Neural cell (in vitro differentiated cells): ENCODE measurements around the gene NCAM1.

Experiments
- CTCF ChIP-seq: fragments of 450-650 bp; IDR thresholded peaks from 2 replicates; pipeline ENCODE4 v1.5.1; 2014; ENCODE audit warnings: antibody characterized with exemption, mild to moderate bottlenecking, moderate library complexity; ENCODE audit not compliant: poor library complexity, severe bottlenecking
- EP300 ChIP-seq: fragments of 450-650 bp; conservative IDR thresholded peaks from 2 replicates; pipeline ENCODE4 v1.6.1; 2014; ENCODE audit warnings: antibody characterized with exemption, mild to moderate bottlenecking, moderate library complexity; ENCODE audit not compliant: poor library complexity, severe bottlenecking
- EZH2 ChIP-seq: fragments of 200-600, 300-800 bp; shearing (Covaris generic), sonication (generic); IDR thresholded peaks from 2 replicates; pipeline ENCODE4 v1.6.1; 2014; ENCODE audit warnings: antibody characterized with exemption, low read length, borderline replicate concordance, mild to moderate bottlenecking; ENCODE audit not compliant: insufficient read depth, poor library complexity, severe bottlenecking
- MXI1 ChIP-seq: fragments of 450-650 bp; conservative IDR thresholded peaks from 2 replicates; pipeline ENCODE4 v1.6.1; 2014; ENCODE audit warnings: antibody characterized with exemption, mild to moderate bottlenecking; ENCODE audit not compliant: poor library complexity, severe bottlenecking
- POLR2AphosphoS5 ChIP-seq: IDR thresholded peaks from 2 replicates; pipeline ENCODE4 v1.6.1; 2012
- RAD21 ChIP-seq: fragments of 450-650 bp; conservative IDR thresholded peaks from 2 replicates; pipeline ENCODE4 v1.6.1; 2014; ENCODE audit warnings: antibody characterized with exemption, mild to moderate bottlenecking, moderate library complexity
- SMC3 ChIP-seq: fragments of 450-650 bp; conservative IDR thresholded peaks from 2 replicates; pipeline ENCODE4 v1.6.1; 2014; ENCODE audit warnings: antibody characterized with exemption, mild to moderate bottlenecking, moderate library complexity; ENCODE audit not compliant: poor library complexity
- TAF1 ChIP-seq: IDR thresholded peaks from 2 replicates; pipeline ENCODE4 v1.6.1; 2012; ENCODE audit warnings: low read depth
- TF ChIP-seq, protein P1 (sequence below): IDR thresholded peaks from 2 replicates; pipeline ENCODE4 v1.6.1; 2012; ENCODE audit warnings: borderline replicate concordance

GRCh38 chr11:113272281-113272680 lies 311.1 kb downstream of the NCAM1 start:
- TF ChIP-seq POLR2AphosphoS5, result no peak
- TF ChIP-seq, protein P1, sequence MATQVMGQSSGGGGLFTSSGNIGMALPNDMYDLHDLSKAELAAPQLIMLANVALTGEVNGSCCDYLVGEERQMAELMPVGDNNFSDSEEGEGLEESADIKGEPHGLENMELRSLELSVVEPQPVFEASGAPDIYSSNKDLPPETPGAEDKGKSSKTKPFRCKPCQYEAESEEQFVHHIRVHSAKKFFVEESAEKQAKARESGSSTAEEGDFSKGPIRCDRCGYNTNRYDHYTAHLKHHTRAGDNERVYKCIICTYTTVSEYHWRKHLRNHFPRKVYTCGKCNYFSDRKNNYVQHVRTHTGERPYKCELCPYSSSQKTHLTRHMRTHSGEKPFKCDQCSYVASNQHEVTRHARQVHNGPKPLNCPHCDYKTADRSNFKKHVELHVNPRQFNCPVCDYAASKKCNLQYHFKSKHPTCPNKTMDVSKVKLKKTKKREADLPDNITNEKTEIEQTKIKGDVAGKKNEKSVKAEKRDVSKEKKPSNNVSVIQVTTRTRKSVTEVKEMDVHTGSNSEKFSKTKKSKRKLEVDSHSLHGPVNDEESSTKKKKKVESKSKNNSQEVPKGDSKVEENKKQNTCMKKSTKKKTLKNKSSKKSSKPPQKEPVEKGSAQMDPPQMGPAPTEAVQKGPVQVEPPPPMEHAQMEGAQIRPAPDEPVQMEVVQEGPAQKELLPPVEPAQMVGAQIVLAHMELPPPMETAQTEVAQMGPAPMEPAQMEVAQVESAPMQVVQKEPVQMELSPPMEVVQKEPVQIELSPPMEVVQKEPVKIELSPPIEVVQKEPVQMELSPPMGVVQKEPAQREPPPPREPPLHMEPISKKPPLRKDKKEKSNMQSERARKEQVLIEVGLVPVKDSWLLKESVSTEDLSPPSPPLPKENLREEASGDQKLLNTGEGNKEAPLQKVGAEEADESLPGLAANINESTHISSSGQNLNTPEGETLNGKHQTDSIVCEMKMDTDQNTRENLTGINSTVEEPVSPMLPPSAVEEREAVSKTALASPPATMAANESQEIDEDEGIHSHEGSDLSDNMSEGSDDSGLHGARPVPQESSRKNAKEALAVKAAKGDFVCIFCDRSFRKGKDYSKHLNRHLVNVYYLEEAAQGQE, result no peak
- TF ChIP-seq CTCF, result no peak
- TF ChIP-seq TAF1, result no peak
- TF ChIP-seq EZH2, result no peak
- no peak for TF ChIP-seq SMC3
- no peak for TF ChIP-seq RAD21
- no peak for TF ChIP-seq EP300
- TF ChIP-seq MXI1, result no peak
